IPS-NIHi7 (cell line): ENCODE results near the gene ADORA2B.
"Not testable (repeated sequence)": the region's sequence is repeated elsewhere in the genome, so short reads cannot be mapped to it uniquely, and the experiment has no call there.

ENCODE experiments used
- DNase-seq: peaks from one replicate; pipeline ENCODE4 v3.0.0; 2012; ENCODE audit warnings: mixed read lengths; ENCODE audit errors: extremely low spot score

Gene ADORA2B

GRCh38 chr17:15954222-15954621 lies 9.3 kb downstream of the ADORA2B start:
- DNase-seq, result no peak

GRCh38 chr17:15955793-15956541 lies 11.0 kb downstream of the ADORA2B start:
- peak; percentile 32 for DNase-seq

DNA sequence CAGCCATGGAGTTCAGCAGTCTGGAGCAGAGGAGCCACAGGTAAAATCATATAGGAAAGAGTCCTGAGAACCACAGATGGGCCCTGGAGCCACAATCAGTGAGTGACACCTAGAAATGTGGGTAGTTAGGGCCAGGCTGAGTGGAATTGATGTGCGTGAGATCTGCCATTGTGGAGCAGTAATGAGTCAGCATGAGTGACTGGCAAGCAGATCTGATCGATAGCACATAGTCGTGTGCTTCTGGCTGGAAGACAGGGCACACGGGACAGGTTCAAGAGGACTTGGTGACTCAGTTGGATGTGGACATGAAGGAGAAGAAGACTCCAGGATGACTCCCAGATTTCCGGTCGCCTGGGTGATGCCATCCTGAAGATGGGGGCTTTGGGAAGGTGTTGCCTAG lies 12.3 kb downstream of the ADORA2B start:
- no peak for DNase-seq

GRCh38 chr17:15957608-15958307 lies 12.8 kb downstream of the ADORA2B start:
- no peak for DNase-seq

DNA sequence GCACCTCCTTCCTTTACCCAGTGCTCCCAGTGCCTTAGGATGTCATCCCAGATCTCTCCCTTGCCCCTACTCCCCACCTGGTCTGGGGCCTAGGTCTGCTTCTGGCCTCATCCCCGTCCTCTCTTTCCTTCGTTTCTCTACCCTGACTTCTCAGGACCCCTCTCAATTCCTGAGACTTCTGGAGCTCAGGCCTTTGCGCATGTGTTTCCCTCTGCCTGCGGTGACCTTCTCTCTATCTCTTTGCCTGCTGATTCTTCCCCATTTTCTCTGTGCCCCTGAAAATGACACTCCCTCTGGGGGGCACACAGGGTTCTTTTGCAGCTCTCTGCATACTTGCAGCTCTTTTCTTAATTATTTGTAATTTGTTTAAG lies 13.5 kb downstream of the ADORA2B start:
- no peak for DNase-seq

DNA sequence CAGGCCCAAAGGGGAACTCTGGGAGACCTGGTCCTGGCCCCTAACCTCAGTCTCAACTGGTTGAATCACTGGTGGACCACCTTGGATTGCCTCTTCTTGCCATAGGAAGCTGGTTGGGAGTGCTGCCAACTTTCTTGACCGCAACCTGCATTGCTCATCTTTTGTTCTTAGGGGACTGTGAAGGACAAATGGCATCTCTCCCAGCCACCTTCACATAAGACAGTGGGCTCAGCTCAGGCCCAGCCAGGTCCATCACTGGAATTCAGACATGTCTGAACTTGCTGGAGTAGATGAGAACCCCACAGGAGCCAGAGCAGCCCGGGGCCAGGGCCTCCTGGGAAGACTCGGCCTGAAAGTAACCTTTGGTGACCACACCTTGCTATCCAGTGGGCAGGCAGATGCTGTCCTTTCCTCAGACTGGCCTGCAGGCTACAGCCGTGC lies 18.8 kb downstream of the ADORA2B start:
- DNase-seq, result no peak

- no peak for DNase-seq
Observed at GRCh38 chr17:15965528-15965927, 20.6 kb downstream of the ADORA2B start.

GRCh38 chr17:15966183-15966878 lies 21.4 kb downstream of the ADORA2B start:
- DNase-seq, result peak; percentile 70

GRCh38 chr17:15966879-15967248 lies 21.9 kb downstream of the ADORA2B start:
- DNase-seq, result peak; percentile 56

DNA sequence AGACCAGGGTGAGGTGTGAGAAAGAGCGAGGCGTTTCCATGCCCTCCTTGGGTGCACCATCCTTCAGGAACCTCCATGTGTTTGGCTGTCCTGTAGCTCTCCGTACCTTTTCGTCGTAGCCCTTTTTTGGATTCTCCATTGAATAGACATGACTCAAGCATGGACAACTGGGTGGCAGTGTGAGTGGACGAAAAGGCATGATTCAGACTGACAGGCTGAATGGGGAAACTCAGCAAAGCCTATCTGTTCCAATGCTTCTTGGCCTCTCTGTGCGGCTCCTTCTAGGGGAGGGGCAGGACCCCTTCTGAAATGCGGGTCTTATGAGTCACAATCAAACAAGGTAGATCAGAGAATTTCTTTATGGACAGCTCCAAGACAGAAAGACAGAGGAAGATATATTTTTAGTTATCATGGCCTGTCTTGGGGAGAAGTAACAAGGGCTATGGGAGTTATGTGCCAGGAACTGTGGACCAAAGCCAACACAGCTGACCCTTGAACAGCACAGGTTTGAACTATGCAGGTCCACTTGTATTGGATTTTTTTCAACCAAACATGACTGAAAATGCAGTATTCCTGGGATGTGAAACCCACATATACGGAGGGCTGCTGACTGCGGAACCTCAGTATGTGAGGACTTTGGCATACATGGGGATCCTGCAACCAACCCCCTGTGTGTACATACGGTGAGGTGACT lies 22.9 kb downstream of the ADORA2B start:
- DNase-seq, result no peak

DNA sequence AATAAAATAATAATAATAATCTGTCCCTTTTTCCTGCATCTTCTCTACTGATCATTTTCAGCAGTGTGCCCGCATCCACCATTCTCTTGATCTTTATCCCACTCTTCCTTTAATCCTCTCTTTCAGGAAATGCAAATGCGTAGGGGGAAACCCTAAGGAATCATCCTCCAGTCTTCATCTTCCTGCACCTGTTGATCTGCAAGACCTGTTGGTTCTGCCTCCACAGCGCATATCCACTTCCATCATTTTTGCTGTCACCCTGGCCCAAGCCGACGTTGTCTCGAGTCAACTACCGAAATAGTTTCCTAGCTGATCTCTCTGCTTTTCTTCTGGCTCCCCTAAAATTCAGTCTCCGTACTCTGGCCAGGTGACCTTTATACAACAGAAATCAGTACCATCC lies 24.5 kb downstream of the ADORA2B start:
- no peak for DNase-seq

- no peak for DNase-seq
Observed at GRCh38 chr17:15970500-15970899, 25.6 kb downstream of the ADORA2B start.

- DNase-seq, result no peak
Observed at GRCh38 chr17:15971098-15971678, 26.3 kb downstream of the ADORA2B start.

DNA sequence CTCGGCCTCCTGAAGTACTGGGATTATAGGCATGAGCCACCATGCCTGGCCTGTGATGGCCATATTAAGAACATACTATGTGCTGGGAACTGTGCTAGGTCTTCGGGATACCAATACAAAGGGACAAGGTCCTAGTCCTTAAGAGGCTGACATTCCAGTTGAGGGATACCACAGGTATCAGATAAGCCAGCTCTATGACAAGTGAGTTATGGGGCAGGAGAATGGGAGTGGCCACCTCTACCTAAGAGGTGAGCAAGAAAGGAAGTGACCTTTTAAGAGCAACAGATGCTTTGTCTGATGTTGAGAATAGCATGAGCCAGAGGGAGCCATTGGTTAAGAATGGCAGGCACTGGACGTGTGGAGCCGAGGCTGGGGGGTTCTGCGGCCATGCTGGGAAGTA lies 27.0 kb downstream of the ADORA2B start:
- DNase-seq, result no peak

- no peak for DNase-seq
Observed at GRCh38 chr17:15972497-15972951, 27.6 kb downstream of the ADORA2B start.

GRCh38 chr17:15973016-15973415 lies 28.1 kb downstream of the ADORA2B start:
- DNase-seq, result no peak

- DNase-seq, result no peak
Observed at GRCh38 chr17:15973834-15974233, 28.9 kb downstream of the ADORA2B start.

DNA sequence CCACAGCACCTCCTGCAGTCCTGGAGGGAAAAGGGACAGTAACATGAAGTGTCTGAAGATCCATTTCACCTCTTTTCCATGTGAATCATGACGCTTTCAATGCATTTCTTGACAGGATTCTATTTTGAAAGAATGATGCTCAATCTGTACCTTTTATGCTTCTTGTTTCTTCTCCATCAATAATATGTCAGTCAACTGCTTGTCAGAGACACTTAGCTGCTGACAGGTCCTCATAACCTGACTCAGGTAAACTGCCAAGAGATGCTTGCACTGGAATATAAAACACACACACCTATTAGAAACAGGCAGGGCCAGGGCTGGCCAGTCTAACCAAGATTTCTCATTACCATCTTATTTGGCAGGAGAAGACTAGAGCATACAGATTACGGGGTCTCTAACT lies 33.0 kb downstream of the ADORA2B start:
- no peak for DNase-seq

DNA sequence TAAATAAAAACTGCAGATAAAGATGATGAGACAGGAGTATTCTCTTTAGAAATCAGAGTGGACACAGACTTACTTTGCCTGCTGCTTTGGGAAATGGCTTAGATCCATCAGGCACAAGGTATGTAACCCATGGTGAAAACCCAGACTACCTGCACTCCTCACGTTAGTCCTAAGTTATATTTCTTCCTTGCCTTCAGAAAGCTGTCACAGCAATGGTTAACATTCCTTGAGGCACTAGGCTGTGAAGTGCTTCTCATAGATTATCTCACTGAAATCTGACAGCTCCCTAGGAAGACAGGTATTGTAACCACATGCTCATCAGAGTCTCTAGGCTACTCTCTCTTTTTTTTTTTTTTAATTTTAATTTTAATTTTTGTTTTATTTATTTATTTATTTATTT lies 33.7 kb downstream of the ADORA2B start:
- no peak for DNase-seq

DNA sequence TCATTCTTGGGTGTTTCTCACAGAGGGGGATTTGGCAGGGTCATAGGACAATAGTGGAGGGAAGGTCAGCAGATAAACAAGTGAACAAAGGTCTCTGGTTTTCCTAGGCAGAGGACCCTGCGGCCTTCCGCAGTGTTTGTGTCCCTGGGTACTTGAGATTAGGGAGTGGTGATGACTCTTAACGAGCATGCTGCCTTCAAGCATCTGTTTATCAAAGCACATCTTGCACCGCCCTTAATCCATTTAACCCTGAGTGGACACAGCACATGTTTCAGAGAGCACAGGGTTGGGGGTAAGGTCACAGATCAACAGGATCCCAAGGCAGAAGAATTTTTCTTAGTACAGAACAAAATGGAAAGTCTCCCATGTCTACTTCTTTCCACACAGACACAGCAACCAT lies 34.1 kb downstream of the ADORA2B start:
- not testable (repeated sequence) for DNase-seq

- no peak for DNase-seq
Observed at GRCh38 chr17:15981208-15981607, 36.3 kb downstream of the ADORA2B start.
